Measurements from ENCODE around the gene FGL2.

- TF ChIP-seq POLR2AphosphoS5 (IDR thresholded peaks at IDR 0.05) = no peak
- no peak for TF ChIP-seq CTCF (IDR thresholded peaks at IDR 0.05)
- TF ChIP-seq POLR2A (IDR thresholded peaks at IDR 0.05) = no peak
Observed at GRCh38 chr7:77245015-77245755, 45.6 kb upstream of the FGL2 start.
